ENCODE results near the gene UVRAG. TPM values are rescaled to one million over a fixed set of nuclear protein-coding genes. Genes with fewer than 3 reads are reported as not detected.
A peak's percentile ranks its signal among the peaks of the same experiment; 100 is the strongest.

The UVRAG gene
- total and polyA plus RNA-seq, 2 of the 13 experiments (the other 11 are each of a cell fraction or from before 2014, with no cell fraction given): 9.7 to 17.3 TPM

DNA sequence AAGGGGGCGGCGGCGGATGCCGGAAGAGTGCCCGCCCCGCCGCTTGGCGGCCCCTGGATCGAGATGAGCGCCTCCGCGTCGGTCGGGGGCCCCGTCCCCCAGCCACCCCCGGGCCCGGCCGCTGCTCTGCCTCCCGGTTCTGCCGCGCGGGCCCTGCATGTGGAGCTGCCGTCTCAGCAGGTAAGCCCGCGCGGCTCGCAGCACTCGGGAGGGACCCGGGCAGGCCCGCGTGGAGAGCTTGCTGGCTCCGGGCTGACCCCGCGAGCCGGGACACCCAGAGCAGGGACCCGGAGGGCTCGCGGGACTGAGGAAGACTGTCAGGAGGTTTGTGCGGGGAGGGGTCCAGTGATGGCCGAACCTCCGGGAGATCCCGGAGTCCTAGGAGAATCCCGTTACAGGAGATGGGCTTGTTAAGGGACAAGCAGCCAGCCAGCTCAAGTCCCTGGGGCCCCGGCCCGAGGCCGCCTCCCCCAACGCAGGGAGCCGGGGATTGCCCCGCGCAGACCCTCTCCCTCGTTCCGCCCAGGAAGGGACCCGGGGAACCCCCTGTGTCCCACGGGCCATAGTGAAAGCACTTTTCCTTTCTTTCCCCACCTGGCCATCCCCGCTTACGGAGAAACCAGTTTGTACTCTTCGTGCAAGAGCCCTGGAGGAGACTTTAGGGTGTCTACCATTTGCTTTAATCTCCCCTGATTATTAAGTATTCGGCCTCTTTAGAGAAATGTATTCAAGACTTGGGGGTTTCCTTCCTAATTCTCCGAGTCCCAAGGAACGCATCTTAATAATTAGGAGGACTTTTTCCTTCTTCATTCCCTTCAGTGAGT, 547 bp downstream of the UVRAG start (continued):
- TF ChIP-seq MXD3 (CRISPR knock-in tag; IDR thresholded peaks at IDR 0.05) (no peak; the same call in 1 of the 2 replicates), NCOA1 (CRISPR knock-in tag; IDR thresholded peaks at IDR 0.05) (no peak), RBFOX2 (IDR thresholded peaks at IDR 0.05; ENCODE audit: low read depth, low read length) (peak; percentile 79), YEATS2 (CRISPR knock-in tag; IDR thresholded peaks at IDR 0.05; ENCODE audit: borderline replicate concordance) (no peak), ZNF142 (CRISPR knock-in tag; IDR thresholded peaks at IDR 0.05) (no peak), ZFP36 (IDR thresholded peaks at IDR 0.05; ENCODE audit: borderline replicate concordance, low read depth, low read length, partially characterized antibody) (no peak), FOXO1 (CRISPR knock-in tag; IDR thresholded peaks at IDR 0.05) (no peak), CCAR2 (optimal IDR thresholded peaks at IDR 0.05; ENCODE audit: low read depth, low read length) (no peak), ZFP41 (CRISPR knock-in tag; IDR thresholded peaks at IDR 0.05; ENCODE audit: borderline replicate concordance) (no peak), ZNF143 (CRISPR knock-in tag; IDR thresholded peaks at IDR 0.05) (no peak), ZNF775 (CRISPR knock-in tag; IDR thresholded peaks at IDR 0.05; ENCODE audit: borderline replicate concordance) (no peak), CC2D1A (CRISPR knock-in tag; IDR thresholded peaks at IDR 0.05) (no peak), DDIT3 (CRISPR knock-in tag; IDR thresholded peaks at IDR 0.05) (no peak), NBN (conservative IDR thresholded peaks at IDR 0.05) (no peak), DBP (CRISPR knock-in tag; IDR thresholded peaks at IDR 0.05; ENCODE audit: not compliant biosample characterization) (no peak), SAP130 (CRISPR knock-in tag; IDR thresholded peaks at IDR 0.05; ENCODE audit: low read depth) (no peak), MED13 (CRISPR knock-in tag; IDR thresholded peaks at IDR 0.05) (0 out of 2 replicates have a peak, but pooled peaks have one; percentile 56), KDM5B (CRISPR knock-in tag; IDR thresholded peaks at IDR 0.05; ENCODE audit: borderline replicate concordance) (no peak), JUNB (CRISPR knock-in tag; IDR thresholded peaks at IDR 0.05; ENCODE audit: borderline replicate concordance) (no peak), ZNF792 (CRISPR knock-in tag; IDR thresholded peaks at IDR 0.05) (no peak), ZNF572 (CRISPR knock-in tag; IDR thresholded peaks at IDR 0.05) (no peak)
- TF ChIP-seq, protein P1, sequence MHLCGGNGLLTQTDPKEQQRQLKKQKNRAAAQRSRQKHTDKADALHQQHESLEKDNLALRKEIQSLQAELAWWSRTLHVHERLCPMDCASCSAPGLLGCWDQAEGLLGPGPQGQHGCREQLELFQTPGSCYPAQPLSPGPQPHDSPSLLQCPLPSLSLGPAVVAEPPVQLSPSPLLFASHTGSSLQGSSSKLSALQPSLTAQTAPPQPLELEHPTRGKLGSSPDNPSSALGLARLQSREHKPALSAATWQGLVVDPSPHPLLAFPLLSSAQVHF (CRISPR knock-in tag; IDR thresholded peaks at IDR 0.05): no peak

All from HepG2 (cell line).